Panc1 (cell line): ENCODE measurements around the gene PLCD1. TPM values are rescaled to one million over a fixed set of nuclear protein-coding genes. Genes with fewer than 3 reads are reported as not detected.
"Not testable (repeated sequence)": the region's sequence is repeated elsewhere in the genome, so short reads cannot be mapped to it uniquely, and the experiment has no call there.

Experiments used
- ATAC-seq: fragments of 200-7000 bp; cut with Tn5 transposase; 2 replicates; pipeline ENCODE4 v1.9.1; 2020; ENCODE audit warnings: mild to moderate bottlenecking, moderate library complexity
- BruUV-seq: library from RNA; stranded (reverse); fragments of 400-500 nt; replicated peaks from 2 replicates; lab custom pipeline; 2021; lab: Mats Ljungman, UMichigan
- CTCF ChIA-PET: fragments of 300-600 bp; sonication (Branson Sonifier 250); formaldehyde crosslinking; loops from one replicate; lab custom pipeline; 2022; ENCODE audit warnings: antibody characterized with exemption; lab: Charles Lee
- POLR2A ChIA-PET: fragments of 300-600 bp; sonication (Branson Sonifier 250); formaldehyde crosslinking; loops from one replicate; lab custom pipeline; 2022; ENCODE audit warnings: antibody characterized with exemption; lab: Charles Lee
- DNase-seq: peaks from one replicate; pipeline ENCODE4 v3.0.0-alpha.2; 2010; ENCODE audit warnings: low read depth, low spot score
- H3K27ac ChIP-seq: 2 replicates; pipeline ENCODE4 v1.5.1; 2011; ENCODE audit warnings: mild to moderate bottlenecking, low read length, inconsistent platforms
- H3K27me3 ChIP-seq: fragments of 200-500 bp; sonication (Bioruptor generic); 2 replicates; pipeline ENCODE4 v1.6.0; 2014; ENCODE audit warnings: low read length, inconsistent platforms; ENCODE audit not compliant: control insufficient read depth, insufficient read depth
- H3K36me3 ChIP-seq: fragments of 200-500 bp; sonication (Bioruptor generic); 2 replicates; pipeline ENCODE4 v1.5.1; 2014; ENCODE audit warnings: inconsistent platforms, mild to moderate bottlenecking, low read length, moderate library complexity; ENCODE audit not compliant: control insufficient read depth, insufficient read depth
- H3K4me1 ChIP-seq: 2 replicates; pipeline ENCODE4 v1.5.1; 2011; ENCODE audit warnings: inconsistent platforms, mild to moderate bottlenecking, low read length, moderate library complexity; ENCODE audit not compliant: control insufficient read depth, insufficient read depth
- H3K4me3 ChIP-seq, 2 experiments: 2 replicates each; pipeline ENCODE4 v1.5.1; 2011 to 2012; ENCODE audit warnings: low read depth in 2 of 2, low read length in 2 of 2, mild to moderate bottlenecking in 2 of 2, inconsistent platforms in 1 of 2, moderate library complexity in 1 of 2
- H3K9me3 ChIP-seq: fragments of 200-500 bp; sonication (Bioruptor generic); 2 replicates; pipeline ENCODE4 v1.5.1; 2014; ENCODE audit warnings: low read depth, mild to moderate bottlenecking, inconsistent platforms, low read length, moderate library complexity; ENCODE audit not compliant: control insufficient read depth, insufficient read depth
- POLR2AphosphoS5 ChIP-seq: IDR thresholded peaks from 2 replicates; pipeline ENCODE4 v1.6.1; 2012; ENCODE audit warnings: mild to moderate bottlenecking, low read depth, low read length, moderate library complexity
- SIN3A ChIP-seq: IDR thresholded peaks from 2 replicates; pipeline ENCODE4 v1.6.1; 2012; ENCODE audit warnings: low read depth, mild to moderate bottlenecking, low read length, moderate library complexity, borderline replicate concordance; ENCODE audit not compliant: insufficient read depth
- TCF7L2 ChIP-seq: IDR thresholded peaks from 2 replicates; pipeline ENCODE4 v1.6.1; 2011; ENCODE audit warnings: mild to moderate bottlenecking, low read depth, low read length, inconsistent platforms
- in situ Hi-C: cut with HindIII; loops from 2 replicates; pipeline ENCODE4 v1.10.0; 2016; ENCODE audit warnings: low sequenced_read_pairs, low pct_unique_long_range_greater_than_20kb
- intact Hi-C: fragments of 100-400 bp; cut with micrococcal nuclease; formaldehyde crosslinking; loops from one replicate; pipeline ENCODE4 v1.10.0; 2022; ENCODE audit not compliant: unreplicated experiment
- total RNA-seq: library from RNA; stranded (reverse); gene quantifications from one replicate; pipeline ENCODE4 v1.2.1, GENCODE V29; 2021; ENCODE audit not compliant: unreplicated experiment
- TF ChIP-seq, protein P1 (sequence below), 2 experiments: IDR thresholded peaks; 2 replicates each; pipeline ENCODE4 v1.6.1; 2011 to 2012; ENCODE audit warnings: low read depth in 2 of 2, control low read depth in 1 of 2, low read length in 1 of 2, mild to moderate bottlenecking in 1 of 2, moderate library complexity in 1 of 2; ENCODE audit not compliant: insufficient read depth in 1 of 2
- TF ChIP-seq, protein P2 (sequence below): fragments of 450-650 bp; IDR thresholded peaks from 2 replicates; pipeline ENCODE4 v1.5.1; 2017; ENCODE audit warnings: mild to moderate bottlenecking

The PLCD1 gene
- total RNA-seq, 1 experiment from 2014 or later, result 1.8 TPM

DNA sequence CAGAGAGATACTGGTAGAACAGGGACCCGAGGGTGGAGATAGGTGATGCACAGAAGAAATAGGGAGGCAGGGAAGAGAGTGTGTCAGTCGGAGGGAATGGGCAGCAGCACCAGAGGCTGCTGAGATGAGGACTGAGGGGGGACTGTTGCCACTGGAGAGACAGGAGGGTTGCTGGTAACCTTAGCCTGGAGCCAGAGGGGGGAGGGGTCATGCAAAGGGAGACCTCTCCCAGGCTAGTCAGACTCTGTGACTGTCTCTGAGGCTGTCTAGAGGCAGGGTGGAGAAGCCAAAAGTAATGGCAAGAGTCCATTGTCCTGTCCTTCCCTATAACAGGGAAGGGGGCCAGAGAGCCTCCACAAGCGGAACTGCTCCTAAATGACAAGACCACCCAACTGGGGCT is 7.5 kb upstream of the PLCD1 start:
- no TSS peak for BruUV-seq
- intact Hi-C loops (no loop called here), in situ Hi-C loops (no loop called here)
- ChIA-PET POLR2A (no interaction called here), CTCF (no interaction called here)
- DNase-seq, result no peak
- H3K9me3 ChIP-seq, result no peaks in the 10 kb centered on the region
- no peaks in the 10 kb centered on the region for H3K27me3 ChIP-seq
- H3K36me3 ChIP-seq, result no peaks in the 10 kb centered on the region
- H3K27ac ChIP-seq, result no peak overlapping the region
- TF ChIP-seq SIN3A (no peak), TCF7L2 (no peak), POLR2AphosphoS5 (no peak)
- TF ChIP-seq, protein P1, sequence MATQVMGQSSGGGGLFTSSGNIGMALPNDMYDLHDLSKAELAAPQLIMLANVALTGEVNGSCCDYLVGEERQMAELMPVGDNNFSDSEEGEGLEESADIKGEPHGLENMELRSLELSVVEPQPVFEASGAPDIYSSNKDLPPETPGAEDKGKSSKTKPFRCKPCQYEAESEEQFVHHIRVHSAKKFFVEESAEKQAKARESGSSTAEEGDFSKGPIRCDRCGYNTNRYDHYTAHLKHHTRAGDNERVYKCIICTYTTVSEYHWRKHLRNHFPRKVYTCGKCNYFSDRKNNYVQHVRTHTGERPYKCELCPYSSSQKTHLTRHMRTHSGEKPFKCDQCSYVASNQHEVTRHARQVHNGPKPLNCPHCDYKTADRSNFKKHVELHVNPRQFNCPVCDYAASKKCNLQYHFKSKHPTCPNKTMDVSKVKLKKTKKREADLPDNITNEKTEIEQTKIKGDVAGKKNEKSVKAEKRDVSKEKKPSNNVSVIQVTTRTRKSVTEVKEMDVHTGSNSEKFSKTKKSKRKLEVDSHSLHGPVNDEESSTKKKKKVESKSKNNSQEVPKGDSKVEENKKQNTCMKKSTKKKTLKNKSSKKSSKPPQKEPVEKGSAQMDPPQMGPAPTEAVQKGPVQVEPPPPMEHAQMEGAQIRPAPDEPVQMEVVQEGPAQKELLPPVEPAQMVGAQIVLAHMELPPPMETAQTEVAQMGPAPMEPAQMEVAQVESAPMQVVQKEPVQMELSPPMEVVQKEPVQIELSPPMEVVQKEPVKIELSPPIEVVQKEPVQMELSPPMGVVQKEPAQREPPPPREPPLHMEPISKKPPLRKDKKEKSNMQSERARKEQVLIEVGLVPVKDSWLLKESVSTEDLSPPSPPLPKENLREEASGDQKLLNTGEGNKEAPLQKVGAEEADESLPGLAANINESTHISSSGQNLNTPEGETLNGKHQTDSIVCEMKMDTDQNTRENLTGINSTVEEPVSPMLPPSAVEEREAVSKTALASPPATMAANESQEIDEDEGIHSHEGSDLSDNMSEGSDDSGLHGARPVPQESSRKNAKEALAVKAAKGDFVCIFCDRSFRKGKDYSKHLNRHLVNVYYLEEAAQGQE (IDR thresholded peaks at IDR 0.05; ENCODE audit: insufficient read depth in 1 of 2, low read depth in 2 of 2, low read length in 1 of 2), result no peak
- TF ChIP-seq, protein P2, sequence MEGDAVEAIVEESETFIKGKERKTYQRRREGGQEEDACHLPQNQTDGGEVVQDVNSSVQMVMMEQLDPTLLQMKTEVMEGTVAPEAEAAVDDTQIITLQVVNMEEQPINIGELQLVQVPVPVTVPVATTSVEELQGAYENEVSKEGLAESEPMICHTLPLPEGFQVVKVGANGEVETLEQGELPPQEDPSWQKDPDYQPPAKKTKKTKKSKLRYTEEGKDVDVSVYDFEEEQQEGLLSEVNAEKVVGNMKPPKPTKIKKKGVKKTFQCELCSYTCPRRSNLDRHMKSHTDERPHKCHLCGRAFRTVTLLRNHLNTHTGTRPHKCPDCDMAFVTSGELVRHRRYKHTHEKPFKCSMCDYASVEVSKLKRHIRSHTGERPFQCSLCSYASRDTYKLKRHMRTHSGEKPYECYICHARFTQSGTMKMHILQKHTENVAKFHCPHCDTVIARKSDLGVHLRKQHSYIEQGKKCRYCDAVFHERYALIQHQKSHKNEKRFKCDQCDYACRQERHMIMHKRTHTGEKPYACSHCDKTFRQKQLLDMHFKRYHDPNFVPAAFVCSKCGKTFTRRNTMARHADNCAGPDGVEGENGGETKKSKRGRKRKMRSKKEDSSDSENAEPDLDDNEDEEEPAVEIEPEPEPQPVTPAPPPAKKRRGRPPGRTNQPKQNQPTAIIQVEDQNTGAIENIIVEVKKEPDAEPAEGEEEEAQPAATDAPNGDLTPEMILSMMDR, result no peak
- no peak overlapping the region for H3K4me3 ChIP-seq
- no peak for ATAC-seq
- no peaks in the 10 kb centered on the region for H3K4me1 ChIP-seq

DNA sequence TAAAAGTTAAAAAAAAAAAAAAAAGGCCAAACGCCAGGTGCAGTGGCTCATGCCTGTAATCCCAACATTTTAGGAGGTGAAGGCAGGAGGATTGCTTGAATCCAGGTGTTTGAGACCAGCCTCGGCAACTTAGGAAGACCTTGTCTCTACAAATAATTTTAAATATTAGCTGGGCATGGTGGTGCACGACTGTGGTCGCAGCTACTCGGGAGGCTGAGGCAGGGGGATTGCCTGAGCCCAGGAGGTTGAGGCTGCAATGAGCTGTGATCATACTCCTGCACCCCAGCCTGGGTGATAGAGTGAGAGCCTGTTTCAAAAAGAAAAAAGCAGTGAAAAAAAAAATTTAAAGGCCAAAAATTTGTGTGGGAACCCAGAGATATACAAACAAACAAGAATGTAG is 6.8 kb upstream of the PLCD1 start:
- no peak for TF ChIP-seq SIN3A
- TF ChIP-seq, protein P1 (IDR thresholded peaks at IDR 0.05; ENCODE audit: insufficient read depth in 1 of 2, low read depth in 2 of 2, low read length in 1 of 2), result no peak
- TF ChIP-seq TCF7L2, result no peak
- TF ChIP-seq, protein P2, result no peak
- TF ChIP-seq POLR2AphosphoS5, result no peak
- in situ Hi-C loops, result no loop called here
- no TSS peak for BruUV-seq
- DNase-seq (no peak), ATAC-seq (no peak)
- no peak overlapping the region for H3K4me3 ChIP-seq
- POLR2A ChIA-PET, result interaction anchor here (0.7 kb wide), 1 partner anchor 127 kb away, joined by 21 read pairs; no protein-coding TSS in a partner anchor
- no peaks in the 10 kb centered on the region for H3K9me3 ChIP-seq
- CTCF ChIA-PET, result no interaction called here
- H3K27ac ChIP-seq, result no peak overlapping the region
- H3K27me3 ChIP-seq, result no peaks in the 10 kb centered on the region
- H3K4me1 ChIP-seq, result no peaks in the 10 kb centered on the region; the same call in 1 of the 2 replicates
- intact Hi-C loops, result no loop called here
- no peaks in the 10 kb centered on the region for H3K36me3 ChIP-seq

DNA sequence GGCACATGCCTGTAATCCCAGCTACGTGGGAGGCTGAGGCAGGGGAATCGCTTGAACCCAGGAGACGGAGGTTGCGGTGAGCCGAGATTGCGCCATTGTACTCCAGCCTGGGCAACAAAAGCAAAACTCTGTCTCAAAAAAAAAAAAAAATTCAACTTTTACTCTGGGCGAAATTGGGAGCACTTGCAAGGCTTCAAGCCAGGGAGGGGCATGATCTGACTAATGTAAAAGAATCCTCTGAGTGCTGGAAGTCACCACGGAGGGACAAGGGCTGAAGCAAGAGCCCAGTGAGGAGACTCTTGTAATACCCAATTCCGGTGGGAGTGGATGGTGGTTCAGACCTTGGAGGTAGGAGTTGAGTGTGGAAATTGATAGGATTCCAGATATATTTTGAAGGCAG is 4.9 kb upstream of the PLCD1 start:
- H3K4me1 ChIP-seq, DNase-seq, BruUV-seq, H3K36me3 ChIP-seq, H3K9me3 ChIP-seq, H3K27ac ChIP-seq, H3K4me3 ChIP-seq, in situ Hi-C loops, H3K27me3 ChIP-seq, intact Hi-C loops, POLR2A ChIA-PET, ATAC-seq, CTCF ChIA-PET: not testable (repeated sequence)
